Measurements from ENCODE around the gene JAG1.

DNA sequence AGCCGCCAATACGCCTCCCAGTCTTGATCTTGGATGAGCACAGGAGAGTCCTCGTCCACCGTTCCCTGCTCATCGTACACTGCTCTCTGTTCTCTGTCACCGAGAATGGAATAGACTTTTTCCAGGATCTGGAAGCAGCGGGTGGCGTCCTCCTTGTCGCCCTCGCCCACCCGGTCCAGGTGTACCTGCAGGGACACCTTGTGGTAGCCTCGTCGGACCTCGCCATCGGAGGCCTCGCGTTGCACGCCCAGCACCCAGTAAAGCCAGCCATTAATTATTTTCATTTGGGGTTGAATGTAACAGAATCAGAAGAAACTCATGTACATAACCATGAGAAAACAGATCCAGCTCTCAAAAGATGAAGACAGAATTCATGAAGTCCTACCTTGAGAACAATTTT, 59.9 kb downstream of the JAG1 start:
- TF ChIP-seq, protein P1, sequence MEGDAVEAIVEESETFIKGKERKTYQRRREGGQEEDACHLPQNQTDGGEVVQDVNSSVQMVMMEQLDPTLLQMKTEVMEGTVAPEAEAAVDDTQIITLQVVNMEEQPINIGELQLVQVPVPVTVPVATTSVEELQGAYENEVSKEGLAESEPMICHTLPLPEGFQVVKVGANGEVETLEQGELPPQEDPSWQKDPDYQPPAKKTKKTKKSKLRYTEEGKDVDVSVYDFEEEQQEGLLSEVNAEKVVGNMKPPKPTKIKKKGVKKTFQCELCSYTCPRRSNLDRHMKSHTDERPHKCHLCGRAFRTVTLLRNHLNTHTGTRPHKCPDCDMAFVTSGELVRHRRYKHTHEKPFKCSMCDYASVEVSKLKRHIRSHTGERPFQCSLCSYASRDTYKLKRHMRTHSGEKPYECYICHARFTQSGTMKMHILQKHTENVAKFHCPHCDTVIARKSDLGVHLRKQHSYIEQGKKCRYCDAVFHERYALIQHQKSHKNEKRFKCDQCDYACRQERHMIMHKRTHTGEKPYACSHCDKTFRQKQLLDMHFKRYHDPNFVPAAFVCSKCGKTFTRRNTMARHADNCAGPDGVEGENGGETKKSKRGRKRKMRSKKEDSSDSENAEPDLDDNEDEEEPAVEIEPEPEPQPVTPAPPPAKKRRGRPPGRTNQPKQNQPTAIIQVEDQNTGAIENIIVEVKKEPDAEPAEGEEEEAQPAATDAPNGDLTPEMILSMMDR (IDR thresholded peaks at IDR 0.05): no peak
- no peak for TF ChIP-seq POLR2A (IDR thresholded peaks at IDR 0.05)

Measured in prostate gland (tissue), 2 donors.